DND-41 (cell line): ENCODE results near the gene WDR7.

Source experiments
- CTCF ChIP-seq: IDR thresholded peaks from 2 replicates; pipeline ENCODE4 v1.5.1; 2012; ENCODE audit warnings: borderline replicate concordance, low read length, moderate library complexity, mild to moderate bottlenecking; ENCODE audit not compliant: poor library complexity, severe bottlenecking; ENCODE audit errors: extremely low read depth
- EZH2 ChIP-seq: IDR thresholded peaks from 3 replicates; pipeline ENCODE4 v1.6.1; 2012; ENCODE audit warnings: borderline replicate concordance, low read depth, mild to moderate bottlenecking, moderate library complexity, low read length, inconsistent platforms; ENCODE audit not compliant: severe bottlenecking

- TF ChIP-seq CTCF = no peak
- no peak for TF ChIP-seq EZH2
Observed at GRCh38 chr18:56851774-56852173, 200.6 kb downstream of the WDR7 start.
